B cell (primary cell): ENCODE results near the gene ESPL1. TPM values are rescaled to one million over a fixed set of nuclear protein-coding genes. Genes with fewer than 3 reads are reported as not detected.

ENCODE experiments used
- ATAC-seq: fragments of 200-7000 bp; cut with Tn5 transposase; one replicate; pipeline ENCODE4 v1.10.0; 2021; ENCODE audit warnings: low read depth, mild to moderate bottlenecking, moderate number of reproducible peaks, moderate library complexity
- CTCF ChIA-PET: fragments of 350-600 bp; sonication (Branson Sonifier 250); formaldehyde crosslinking; loops from one replicate; lab custom pipeline; 2021; ENCODE audit warnings: antibody characterized with exemption, inconsistent platforms; lab: Charles Lee
- POLR2A ChIA-PET: fragments of 350-600 bp; sonication (Branson Sonifier 250); formaldehyde crosslinking; loops from one replicate; lab custom pipeline; 2021; ENCODE audit warnings: antibody characterized with exemption; lab: Charles Lee
- DNase-seq: peaks from one replicate; pipeline ENCODE4 v3.0.0; 2013
- H2AFZ ChIP-seq: 2 replicates; pipeline ENCODE4 v1.6.1; 2012; ENCODE audit warnings: mild to moderate bottlenecking, low read depth, low read length; ENCODE audit not compliant: insufficient read depth, poor library complexity, severe bottlenecking
- H3K27ac ChIP-seq, 2 donors: 1 replicate in 1 of 2; 2 replicates in 1 of 2; pipeline ENCODE4 v1.5.1; 2012 to 2013; ENCODE audit warnings: low read length in 2 of 2, mild to moderate bottlenecking in 2 of 2, moderate library complexity in 1 of 2
- H3K27me3 ChIP-seq, 4 experiments: fragments of 200-600 bp in 1 of 4; sonication (generic) in 1 of 4; replicated peaks in 1 of 4; 1 replicate in 2 of 4; 2 replicates in 2 of 4; pipeline versions ENCODE4 v1.6.1 to v1.7.0; 2013 to 2016; ENCODE audit warnings: low read length in 3 of 4, mild to moderate bottlenecking in 2 of 4, mixed read lengths in 1 of 4, moderate library complexity in 1 of 4; ENCODE audit not compliant: insufficient read depth in 4 of 4, control insufficient read depth in 3 of 4; ENCODE audit errors: control extremely low read depth in 1 of 4
- H3K36me3 ChIP-seq, 2 experiments: replicated peaks in 1 of 2; 1 replicate in 1 of 2; 2 replicates in 1 of 2; pipeline versions ENCODE4 v1.6.1 to v1.7.1; 2013; ENCODE audit warnings: low read length in 1 of 2; ENCODE audit not compliant: insufficient read depth in 2 of 2, control insufficient read depth in 1 of 2; ENCODE audit errors: control extremely low read depth in 1 of 2, extremely low read depth in 1 of 2
- H3K4me1 ChIP-seq, 2 donors: fragments of 200-600 bp in 1 of 2; sonication (generic) in 1 of 2; 1 replicate in 1 of 2; 2 replicates in 1 of 2; pipeline versions ENCODE4 v1.5.1 to v1.6.1; 2013 to 2017; ENCODE audit warnings: low read length in 2 of 2; ENCODE audit not compliant: control insufficient read depth in 2 of 2, insufficient read depth in 2 of 2
- H3K4me2 ChIP-seq: replicated peaks from 2 replicates; pipeline ENCODE3; 2012; ENCODE audit warnings: mild to moderate bottlenecking, low read depth, low read length; ENCODE audit not compliant: poor library complexity, severe bottlenecking
- H3K4me3 ChIP-seq, 5 experiments: fragments of 200-600 bp in 1 of 5; sonication (generic) in 1 of 5; 1 replicate in 3 of 5; 2 replicates in 2 of 5; pipeline versions ENCODE4 v1.5.1 to v1.7.0; 2011 to 2016; ENCODE audit warnings: low read length in 4 of 5, mild to moderate bottlenecking in 4 of 5, low read depth in 2 of 5, control low read depth in 1 of 5, moderate library complexity in 1 of 5; ENCODE audit not compliant: insufficient read depth in 1 of 5; ENCODE audit errors: control extremely low read depth in 1 of 5, extremely low read depth in 1 of 5
- H3K79me2 ChIP-seq: fragments of 200-600 bp; sonication (generic); one replicate; pipeline ENCODE4 v1.6.0; 2016; ENCODE audit warnings: low read length; ENCODE audit not compliant: control insufficient read depth, insufficient read depth
- H3K9ac ChIP-seq: fragments of 200-600 bp; sonication (generic); 2 replicates; pipeline ENCODE4 v1.6.1; 2017; ENCODE audit warnings: mild to moderate bottlenecking, low read length, moderate library complexity
- H3K9me3 ChIP-seq, 3 donors: one replicate each; pipeline versions ENCODE4 v1.6.1 to v1.7.1; 2013; ENCODE audit warnings: low read length in 2 of 3; ENCODE audit not compliant: control insufficient read depth in 2 of 3, insufficient read depth in 1 of 3; ENCODE audit errors: control extremely low read depth in 1 of 3
- H4K20me1 ChIP-seq: 2 replicates; pipeline ENCODE4 v1.6.0; 2012; ENCODE audit warnings: mild to moderate bottlenecking, low read length; ENCODE audit not compliant: insufficient read depth, control insufficient read depth, poor library complexity, severe bottlenecking
- H3K27ac Mint-ChIP-seq: one replicate; pipeline ENCODE4 v1.8.0; 2021; ENCODE audit warnings: mixed read lengths
- H3K27me3 Mint-ChIP-seq: one replicate; pipeline ENCODE4 v1.8.0; 2021; ENCODE audit warnings: mixed read lengths
- H3K4me1 Mint-ChIP-seq: one replicate; pipeline ENCODE4 v1.8.0; 2021; ENCODE audit warnings: mixed read lengths
- H3K4me3 Mint-ChIP-seq: one replicate; pipeline ENCODE4 v1.8.0; 2021; ENCODE audit warnings: mixed read lengths
- H3K9me3 Mint-ChIP-seq: one replicate; pipeline ENCODE4 v1.8.0; 2022; ENCODE audit warnings: mixed read lengths; ENCODE audit not compliant: insufficient read depth
- CTCF ChIP-seq: fragments of 200-600 bp; IDR thresholded peaks from one replicate; pipeline ENCODE4 v1.8.0; 2022; ENCODE audit warnings: antibody characterized with exemption, mild to moderate bottlenecking
- EZH2 ChIP-seq: IDR thresholded peaks from 2 replicates; pipeline ENCODE4 v1.6.1; 2012; ENCODE audit warnings: borderline replicate concordance, low read depth, mild to moderate bottlenecking, moderate library complexity, low read length; ENCODE audit not compliant: insufficient read depth, poor library complexity, severe bottlenecking
- WGBS: methylation state at CpG from one replicate; pipeline ENCODE4 v1.1.5; 2013; ENCODE audit warnings: missing lambda C conversion rate; ENCODE audit not compliant: insufficient coverage; 5-methylcytosine and 5-hydroxymethylcytosine counted together
- intact Hi-C: fragments of 100-400 bp; cut with micrococcal nuclease; formaldehyde crosslinking; loops from one replicate; pipeline ENCODE4 v1.10.0; 2022
- polyA plus RNA-seq: library from polyadenylated mRNA; depleted of rRNA; stranded (reverse); fragments of >200 nt; gene quantifications from 2 replicates; pipeline ENCODE4 v1.2.3, GENCODE V29; 2012
- total RNA-seq, 2 donors: library from RNA; stranded (reverse); fragments of 120-200 nt in 1 of 2; gene quantifications; 1 replicate in 1 of 2; 2 replicates in 1 of 2; pipeline versions ENCODE4 v1.2.3 to v1.2.4, GENCODE V29; 2013 to 2022

ESPL1 gene
- total and polyA plus RNA-seq, 2 donors (not counting 1 experiment from before 2014, with no cell fraction given) = 0.88 to 2.4 TPM

GRCh38 chr12:53219956-53220693, 48.0 kb upstream of the ESPL1 start:
- TF ChIP-seq EZH2 (no peak), CTCF (no peak)
- H3K4me2 ChIP-seq = peak overlapping the region; percentile 98
- H2AFZ ChIP-seq = peak overlapping the region; percentile 97
- H3K36me3 ChIP-seq = no peaks in the 10 kb centered on the region
- H3K4me1 Mint-ChIP-seq = peaks cover 60% of the 10 kb centered on the region
- ATAC-seq (peak; percentile 38), DNase-seq (peak; percentile 87)
- H3K9me3 ChIP-seq = no peaks in the 10 kb centered on the region
- H3K4me3 Mint-ChIP-seq = peak overlapping the region; percentile 97
- POLR2A ChIA-PET = interaction anchor here (0.6 to 3.4 kb wide), 21 partner anchors 10 to 1063 kb away, joined by 3 to 29 read pairs (median 5); partner anchors contain the start of genes AAAS, CSAD, ESPL1 and MYG1
- H3K27ac Mint-ChIP-seq = peak overlapping the region; percentile 98
- 0% methylated on average over 32 of the region's 53 CpGs for WGBS
- H3K27me3 Mint-ChIP-seq = no peaks in the 10 kb centered on the region
- no peaks in the 10 kb centered on the region for H4K20me1 ChIP-seq
- H3K4me3 ChIP-seq = peak overlapping the region; percentile 63 to 100 (median 90)
- CTCF ChIA-PET = interaction anchor here (0.9 to 17.1 kb wide), 17 partner anchors 8 to 121 kb away, joined by 3 to 721 read pairs (median 6); partner anchors contain the start of genes AAAS, CSAD, ESPL1 and ITGB7
- intact Hi-C loops = loop anchor here (1.0 to 2.0 kb wide), 5 partner anchors 13 to 159 kb away; partner anchors contain the start of genes AAAS, ESPL1, ITGB7 and MYG1
- H3K27ac ChIP-seq = peak overlapping the region; percentile 84 to 95
- peak overlapping the region; percentile 95 for H3K9ac ChIP-seq
- H3K4me1 ChIP-seq = peaks cover 39 to 56% of the 10 kb centered on the region in 2 donors
- no peaks in the 10 kb centered on the region for H3K27me3 ChIP-seq
- H3K79me2 ChIP-seq = no peaks in the 10 kb centered on the region
- no peaks in the 10 kb centered on the region for H3K9me3 Mint-ChIP-seq
